Activated naive CD4-positive, alpha-beta T cell (primary cell): ENCODE results near the gene HIBCH.
"Not testable (repeated sequence)": the region's sequence is repeated elsewhere in the genome, so short reads cannot be mapped to it uniquely, and the experiment has no call there.

Experiments
- DNase-seq, 4 experiments: peaks; one replicate each; lab custom pipeline; 2025; lab: John Stamatoyannopoulos, UW

HIBCH gene

DNA sequence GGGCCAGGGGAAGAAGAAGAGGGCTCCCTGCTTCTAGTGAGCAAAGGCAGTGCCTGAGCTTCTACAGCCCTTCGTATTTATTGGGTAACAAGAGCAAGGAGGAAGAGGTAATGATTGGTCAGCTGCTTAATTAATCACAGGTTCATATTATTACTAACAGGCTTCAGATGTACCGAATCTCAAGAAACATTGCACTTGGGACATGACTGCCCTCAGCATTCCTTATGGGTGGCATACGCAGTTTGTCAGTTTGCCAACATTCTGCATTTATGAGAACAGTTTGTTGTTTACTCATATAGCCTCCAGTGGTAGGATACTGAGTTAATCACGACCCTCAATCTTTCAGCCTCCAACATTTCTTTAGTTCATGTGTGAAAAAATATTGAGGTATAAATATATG lies 84.5 kb downstream of the HIBCH start:
- no peak for DNase-seq

DNA sequence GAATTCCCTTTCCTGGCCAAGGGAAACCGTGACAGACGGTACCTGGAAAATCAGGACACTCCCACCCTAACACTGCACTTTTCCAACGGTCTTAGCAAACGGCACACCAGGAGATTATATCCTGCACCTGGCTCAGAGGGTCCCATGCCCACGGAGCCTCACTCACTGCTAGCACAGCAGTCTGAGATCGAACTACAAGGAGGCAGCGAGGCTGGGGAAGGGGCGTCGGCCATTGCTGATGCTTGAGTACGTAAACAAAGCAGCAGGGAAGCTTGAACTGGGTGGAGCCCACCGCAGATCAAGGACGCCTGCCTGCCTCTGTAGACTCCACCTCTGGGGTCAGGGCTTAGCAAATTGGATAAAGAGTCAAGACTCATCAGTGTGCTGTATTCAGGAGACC lies 95.6 kb downstream of the HIBCH start:
- DNase-seq, result not testable (repeated sequence)

DNA sequence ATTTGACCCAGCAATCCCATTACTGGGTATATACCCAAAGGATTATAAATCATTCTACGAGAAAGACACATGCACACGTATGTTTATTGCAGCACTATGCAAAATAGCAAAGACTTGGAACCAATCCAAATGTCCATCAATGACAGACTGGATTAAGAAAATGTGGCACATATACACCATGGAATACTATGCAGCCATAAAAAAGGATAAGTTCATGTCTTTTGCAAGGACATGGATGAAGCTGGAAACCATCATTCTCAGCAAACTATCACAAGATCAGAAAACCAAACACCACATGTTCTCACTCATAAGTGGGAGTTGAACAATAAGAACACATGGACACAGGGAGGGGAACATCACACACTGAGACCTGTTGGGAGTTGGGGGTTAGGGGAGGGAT lies 96.9 kb downstream of the HIBCH start:
- not testable (repeated sequence) for DNase-seq

- DNase-seq, result no peak
Observed at GRCh38 chr2:190221429-190221828, 98.2 kb downstream of the HIBCH start.

DNA sequence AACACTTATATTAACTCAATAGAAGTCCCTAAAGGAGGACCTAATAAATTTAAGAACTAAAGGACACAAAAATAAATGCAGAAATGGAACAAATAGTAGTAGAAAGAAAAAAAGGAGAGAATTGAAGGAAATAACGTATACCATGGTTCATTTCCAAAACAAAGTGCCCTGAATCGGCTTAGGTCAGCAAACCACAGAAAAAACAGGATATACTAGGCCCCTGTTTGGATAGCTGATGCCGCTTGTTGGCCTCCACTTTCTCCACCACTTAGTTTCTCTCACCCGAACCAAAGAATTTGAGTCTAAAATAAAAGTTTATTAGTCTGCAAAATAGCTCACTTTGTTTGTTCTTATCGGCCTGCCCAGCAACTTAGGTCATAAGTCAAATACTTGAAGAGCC lies 100.4 kb downstream of the HIBCH start:
- DNase-seq, result no peak

- no peak for DNase-seq
Observed at GRCh38 chr2:190217616-190218015, 102.0 kb downstream of the HIBCH start.

GRCh38 chr2:190216829-190217228 lies 102.8 kb downstream of the HIBCH start:
- DNase-seq, result no peak

- no peak for DNase-seq
Observed at GRCh38 chr2:190215620-190216019, 104.0 kb downstream of the HIBCH start.

DNA sequence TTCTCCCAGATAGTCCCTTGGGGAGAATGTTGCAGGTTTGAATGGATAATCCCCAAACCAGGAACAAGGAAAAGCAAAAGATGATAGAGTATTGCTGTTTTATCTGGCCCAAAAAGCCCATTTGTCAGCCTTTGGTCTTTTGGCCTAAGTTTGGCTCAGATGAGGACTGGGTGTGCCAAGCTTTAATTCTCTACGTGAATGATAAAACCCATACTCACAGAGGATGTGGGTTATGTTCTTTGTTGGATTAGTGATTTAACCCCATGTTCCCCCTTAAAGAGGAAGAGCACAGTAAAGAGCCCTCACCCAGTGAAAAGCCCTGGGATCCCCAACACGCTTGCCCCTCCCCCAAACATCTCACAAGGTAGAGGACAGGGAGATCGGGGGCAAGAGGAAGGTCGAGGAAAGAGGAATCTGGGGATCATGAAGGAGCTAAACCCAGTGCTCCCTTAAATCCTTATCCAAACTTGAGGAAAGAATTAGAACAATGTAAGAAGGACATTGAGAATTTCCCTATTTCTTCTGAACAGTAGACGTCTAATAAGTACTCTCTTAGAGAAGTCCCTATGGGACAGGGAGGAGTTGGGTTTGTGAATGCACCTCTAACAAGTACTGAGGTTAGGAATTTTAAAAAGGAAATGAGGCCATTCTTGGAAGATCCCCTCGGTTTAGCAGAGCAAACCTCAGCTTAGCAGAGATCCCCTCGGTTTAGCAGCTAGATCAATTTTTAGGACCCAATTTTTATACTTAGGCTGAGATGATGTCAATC lies 105.0 kb downstream of the HIBCH start:
- DNase-seq, result no peak

DNA sequence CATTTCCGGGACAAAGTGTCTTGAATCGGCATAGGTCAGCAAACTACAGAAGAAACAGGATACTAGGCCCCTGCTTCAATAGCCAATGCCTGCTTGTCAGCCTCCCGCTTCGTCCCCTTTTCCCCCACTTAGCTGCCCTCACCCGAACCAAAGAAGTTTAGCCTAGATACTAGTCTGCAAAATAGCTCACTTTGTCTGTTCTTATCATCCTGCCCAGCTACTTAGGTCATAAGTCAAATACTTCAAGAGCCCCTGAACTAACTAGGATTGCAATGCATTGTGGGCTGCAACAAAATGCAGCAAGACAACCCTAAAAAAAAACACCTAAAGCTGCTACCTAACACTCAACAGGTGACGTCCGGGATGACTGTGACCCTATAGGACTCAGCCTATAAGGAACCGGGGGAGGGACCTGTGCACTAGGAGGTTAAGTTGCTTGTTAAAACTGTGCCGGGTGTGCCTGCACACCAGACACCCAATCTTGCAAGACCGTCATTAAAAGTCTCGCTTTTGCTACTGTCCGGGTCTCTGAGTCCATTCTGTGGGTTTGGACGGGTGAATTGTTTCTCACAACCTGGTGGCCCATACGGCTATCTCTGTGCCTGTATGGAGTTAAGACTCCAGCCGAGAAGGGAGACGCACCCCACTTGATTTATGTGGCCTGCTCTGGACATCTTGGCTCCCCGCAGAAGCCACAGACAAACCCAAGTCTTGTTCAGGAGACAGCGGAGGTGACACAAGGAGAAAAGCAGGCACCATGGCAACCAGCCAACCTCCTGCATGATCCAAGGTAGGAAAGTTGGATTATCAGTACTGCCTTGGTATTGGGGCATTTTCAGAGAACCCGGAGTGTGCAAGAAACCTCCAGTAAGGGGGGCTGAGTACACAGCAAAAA lies 105.9 kb downstream of the HIBCH start:
- no peak for DNase-seq

- no peak for DNase-seq
Observed at GRCh38 chr2:190210471-190210870, 109.2 kb downstream of the HIBCH start.

- no peak for DNase-seq
Observed at GRCh38 chr2:190209559-190209958, 110.1 kb downstream of the HIBCH start.

- DNase-seq, result no peak
Observed at GRCh38 chr2:190207930-190208329, 111.7 kb downstream of the HIBCH start.

- DNase-seq, result no peak
Observed at GRCh38 chr2:190205657-190206056, 114.0 kb downstream of the HIBCH start.

- no peak for DNase-seq
Observed at GRCh38 chr2:190202604-190203003, 117.0 kb downstream of the HIBCH start.

DNA sequence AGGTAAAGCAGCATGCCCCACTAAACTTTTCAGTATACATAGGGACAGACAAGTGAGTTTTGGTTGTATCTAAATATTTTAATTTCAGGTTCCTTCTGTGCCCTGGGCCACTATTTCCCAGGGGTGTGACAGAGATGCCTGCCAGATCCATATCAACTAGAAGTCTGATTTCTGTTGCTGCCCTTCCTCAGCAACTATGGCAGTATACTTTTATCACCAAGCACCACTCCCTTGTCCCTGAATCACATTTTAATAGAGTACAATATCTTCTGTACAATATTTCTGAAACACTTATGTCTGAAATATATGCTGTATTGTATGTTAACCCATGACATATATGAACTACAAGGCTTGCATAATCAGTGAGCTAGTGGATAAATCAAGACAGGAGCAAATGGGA lies 117.6 kb downstream of the HIBCH start:
- no peak for DNase-seq

DNA sequence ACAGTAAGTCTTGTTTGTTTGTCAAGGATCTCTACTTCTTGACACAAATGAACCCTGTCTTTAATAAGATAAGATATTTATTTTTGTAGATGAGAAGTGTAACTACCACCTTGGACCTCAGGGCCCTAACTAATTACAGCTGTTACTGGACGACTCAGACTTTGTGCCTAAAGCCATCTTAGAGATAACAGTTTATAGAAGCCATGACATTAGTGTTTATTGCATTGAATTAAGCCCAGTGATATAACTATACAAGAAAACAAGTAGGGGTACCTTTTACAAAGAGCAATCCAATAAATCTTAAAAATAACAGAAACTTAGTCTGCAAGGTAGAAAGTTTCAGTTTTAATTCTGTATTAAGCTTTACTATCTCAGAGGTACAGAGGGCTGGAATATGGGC lies 119.0 kb downstream of the HIBCH start:
- DNase-seq, result no peak

- no peak for DNase-seq
Observed at GRCh38 chr2:190199530-190199929, 120.1 kb downstream of the HIBCH start.

DNA sequence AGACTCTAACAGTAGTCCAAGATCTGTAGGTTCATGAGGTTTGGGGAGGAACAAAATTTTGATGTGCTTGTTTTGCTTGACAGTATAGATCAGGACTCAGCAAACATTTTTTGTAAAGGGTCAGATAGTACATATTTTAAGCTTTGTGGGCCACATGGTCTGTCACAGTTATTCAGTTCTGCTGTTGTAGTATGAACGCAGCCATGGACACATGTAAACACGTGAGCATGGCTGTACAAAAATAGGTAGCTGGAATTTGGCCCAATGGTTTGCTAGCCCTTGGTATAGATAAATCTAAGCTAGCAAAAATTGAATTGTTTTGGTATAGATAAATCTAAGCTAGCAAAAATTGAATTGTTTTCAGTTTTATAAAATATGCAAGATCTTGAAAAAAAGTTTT lies 120.5 kb downstream of the HIBCH start:
- no peak for DNase-seq

DNA sequence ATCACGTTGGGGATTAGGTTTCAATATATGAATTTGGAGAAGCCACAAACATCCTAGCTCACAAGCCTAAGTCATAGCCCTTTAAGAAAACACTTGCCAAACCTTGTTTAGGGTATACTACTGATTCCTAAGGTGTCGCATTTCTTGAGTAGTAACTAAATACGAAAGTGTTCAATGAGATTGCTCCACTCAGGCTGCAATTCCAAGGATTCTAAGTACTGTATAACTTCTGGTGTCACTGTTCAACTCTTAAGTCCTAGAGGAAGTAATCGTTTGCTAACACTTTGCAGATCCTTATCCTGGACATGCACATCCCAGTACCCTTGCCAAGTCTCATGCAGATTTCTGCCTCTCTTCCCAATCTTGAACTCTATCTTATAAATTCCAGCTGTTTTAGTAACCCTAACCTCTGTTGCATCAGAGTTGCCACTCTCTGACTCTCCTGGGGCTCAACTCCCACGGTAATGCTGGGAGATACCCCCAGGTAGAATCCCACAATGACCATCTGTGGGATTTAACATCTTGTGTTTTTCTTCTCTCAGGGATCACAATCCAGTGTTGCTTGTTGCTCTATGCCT lies 122.4 kb downstream of the HIBCH start:
- DNase-seq, result no peak

GRCh38 chr2:190190507-190191162 lies 129.0 kb downstream of the HIBCH start:
- no peak for DNase-seq

DNA sequence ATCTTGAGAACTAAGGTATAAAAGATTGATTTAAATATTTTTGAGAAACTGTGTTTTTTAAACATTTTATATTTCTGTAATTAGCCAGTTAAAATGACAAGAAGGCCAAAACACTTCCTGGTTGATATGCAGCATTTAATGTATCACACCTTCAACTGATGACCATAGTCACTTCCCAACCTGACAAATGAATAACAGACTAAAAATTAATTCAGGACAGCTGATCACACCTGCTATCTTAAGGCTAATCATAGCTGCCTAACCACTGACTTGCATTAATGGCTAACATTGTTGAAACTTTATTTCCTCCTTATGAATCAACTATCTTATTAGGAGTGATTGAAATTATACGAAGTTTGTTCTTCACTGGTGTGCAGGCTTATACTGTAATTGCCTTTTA lies 131.3 kb downstream of the HIBCH start:
- no peak for DNase-seq
